Mesenchymal stem cell (in vitro differentiated cells and primary cell): ENCODE results near the gene RSPH3.
A peak's percentile ranks its signal among the peaks of the same experiment; 100 is the strongest.

Source experiments
- DNase-seq: peaks from one replicate; pipeline ENCODE4 v3.0.0-alpha.2; 2013
- H2AFZ ChIP-seq: one replicate; pipeline ENCODE4 v1.6.1; 2013; ENCODE audit warnings: low read depth, mild to moderate bottlenecking, control low read depth, inconsistent platforms, low read length, moderate library complexity
- H2AK5ac ChIP-seq: 2 replicates; pipeline ENCODE4 v1.6.1; 2013; ENCODE audit warnings: low read length, moderate library complexity, mild to moderate bottlenecking, inconsistent platforms; ENCODE audit not compliant: severe bottlenecking
- H2BK120ac ChIP-seq: one replicate; pipeline ENCODE4 v1.6.1; 2013; ENCODE audit warnings: low read depth, mild to moderate bottlenecking, inconsistent platforms, low read length, moderate library complexity
- H2BK12ac ChIP-seq, 2 experiments: one replicate each; pipeline ENCODE4 v1.6.1; 2013; ENCODE audit warnings: inconsistent platforms in 2 of 2, low read length in 2 of 2, mild to moderate bottlenecking in 2 of 2, moderate library complexity in 2 of 2, control low read depth in 1 of 2
- H2BK15ac ChIP-seq: one replicate; pipeline ENCODE4 v1.6.1; 2013; ENCODE audit warnings: mild to moderate bottlenecking, low read depth, inconsistent platforms; ENCODE audit not compliant: poor library complexity, severe bottlenecking
- H2BK5ac ChIP-seq: 2 replicates; pipeline ENCODE4 v1.6.1; 2013; ENCODE audit warnings: low read depth, mild to moderate bottlenecking, low read length, control low read depth, inconsistent platforms; ENCODE audit not compliant: poor library complexity, severe bottlenecking
- H3K14ac ChIP-seq, 2 experiments: one replicate each; pipeline ENCODE4 v1.6.1; 2013; ENCODE audit warnings: inconsistent platforms in 2 of 2, low read length in 2 of 2, control low read depth in 1 of 2, mild to moderate bottlenecking in 1 of 2, moderate library complexity in 1 of 2
- H3K18ac ChIP-seq, 2 experiments: one replicate each; pipeline ENCODE4 v1.6.1; 2013; ENCODE audit warnings: inconsistent platforms in 2 of 2, low read length in 2 of 2, control low read depth in 1 of 2, low read depth in 1 of 2, mild to moderate bottlenecking in 1 of 2
- H3K23ac ChIP-seq, 2 experiments: one replicate each; pipeline ENCODE4 v1.6.1; 2013; ENCODE audit warnings: inconsistent platforms in 2 of 2, low read length in 2 of 2, mild to moderate bottlenecking in 2 of 2, moderate library complexity in 2 of 2, control low read depth in 1 of 2
- H3K27ac ChIP-seq: 2 replicates; pipeline ENCODE4 v1.5.1; 2013; ENCODE audit warnings: mild to moderate bottlenecking, moderate library complexity, low read length, control low read depth, inconsistent platforms; ENCODE audit not compliant: poor library complexity, severe bottlenecking
- H3K27me3 ChIP-seq, 2 experiments: 2 replicates each; pipeline versions ENCODE4 v1.6.1 to v1.7.0; 2013; ENCODE audit warnings: low read length in 2 of 2, mild to moderate bottlenecking in 2 of 2, moderate library complexity in 2 of 2, control low read depth in 1 of 2, inconsistent platforms in 1 of 2; ENCODE audit not compliant: control insufficient read depth in 1 of 2, insufficient read depth in 1 of 2
- H3K36me3 ChIP-seq, 2 experiments: 2 replicates each; pipeline versions ENCODE4 v1.6.1 to v1.7.0; 2013; ENCODE audit warnings: low read length in 2 of 2, control low read depth in 1 of 2, inconsistent platforms in 1 of 2, low read depth in 1 of 2, mild to moderate bottlenecking in 1 of 2; ENCODE audit not compliant: insufficient read depth in 2 of 2, control insufficient read depth in 1 of 2
- H3K4ac ChIP-seq, 2 experiments: one replicate each; pipeline ENCODE4 v1.6.1; 2013; ENCODE audit warnings: inconsistent platforms in 2 of 2, low read length in 2 of 2, mild to moderate bottlenecking in 2 of 2, moderate library complexity in 2 of 2, control low read depth in 1 of 2, low read depth in 1 of 2
- H3K4me1 ChIP-seq: 2 replicates; pipeline ENCODE4 v1.6.1; 2013; ENCODE audit warnings: low read depth, low read length, control low read depth; ENCODE audit not compliant: control insufficient read depth, insufficient read depth
- H3K4me2 ChIP-seq: 2 replicates; pipeline ENCODE4 v1.6.1; 2013; ENCODE audit warnings: low read length, mild to moderate bottlenecking, inconsistent platforms; ENCODE audit not compliant: poor library complexity, severe bottlenecking
- H3K4me3 ChIP-seq, 2 experiments: 2 replicates each; pipeline versions ENCODE4 v1.5.1 to v1.7.0; 2013; ENCODE audit warnings: low read length in 2 of 2, mild to moderate bottlenecking in 2 of 2, control low read depth in 1 of 2, low read depth in 1 of 2; ENCODE audit not compliant: insufficient read depth in 1 of 2
- H3K79me1 ChIP-seq: replicated peaks from 2 replicates; pipeline ENCODE4 v1.6.1; 2013; ENCODE audit warnings: mild to moderate bottlenecking, control low read depth, low read length, inconsistent platforms; ENCODE audit not compliant: poor library complexity, severe bottlenecking
- H3K9ac ChIP-seq: 2 replicates; pipeline ENCODE4 v1.7.0; 2013; ENCODE audit warnings: mild to moderate bottlenecking, low read length, moderate library complexity
- H3K9me3 ChIP-seq: 2 replicates; pipeline ENCODE4 v1.7.0; 2013; ENCODE audit warnings: mild to moderate bottlenecking, low read length; ENCODE audit not compliant: control insufficient read depth
- H4K8ac ChIP-seq: one replicate; pipeline ENCODE4 v1.6.1; 2013; ENCODE audit warnings: inconsistent platforms, mild to moderate bottlenecking, low read length, moderate library complexity
- H4K91ac ChIP-seq: one replicate; pipeline ENCODE4 v1.6.1; 2013; ENCODE audit warnings: mild to moderate bottlenecking, low read length, inconsistent platforms
- whole genome bisulfite sequencing: methylation state at CpG from one replicate; pipeline ENCODE4 v1.1.7; 2013; ENCODE audit warnings: mixed read lengths; 5-methylcytosine and 5-hydroxymethylcytosine counted together

The RSPH3 gene

GRCh38 chr6:159042003-159042825 is 42.2 kb upstream of the RSPH3 start:
- Histone ChIP-seq H3K79me1 (no peaks in the 10 kb centered on the region), H3K36me3 (no peaks in the 10 kb centered on the region), H3K9ac (peak overlapping the region; percentile 43), H4K8ac (no peak overlapping the region), H3K14ac (no peak overlapping the region), H3K4me2 (no peak overlapping the region), H3K27me3 (peaks cover 17 to 37% of the 10 kb centered on the region in 2 experiments), H2BK12ac (no peak overlapping the region), H4K91ac (no peak overlapping the region), H3K4me3 (no peak overlapping the region), H2BK120ac (no peak overlapping the region), H3K18ac (no peak overlapping the region), H3K9me3 (no peaks in the 10 kb centered on the region), H2AK5ac (no peak overlapping the region), H3K4ac (no peak overlapping the region), H3K23ac (no peak overlapping the region), H2BK5ac (no peak overlapping the region), H2AFZ (no peak overlapping the region), H3K27ac (no peak overlapping the region), H2BK15ac (no peak overlapping the region), H3K4me1 (no peaks in the 10 kb centered on the region)
- DNase-seq, result peak; percentile 66
- 60% methylated on average over 11 of the region's 14 CpGs for WGBS

DNA sequence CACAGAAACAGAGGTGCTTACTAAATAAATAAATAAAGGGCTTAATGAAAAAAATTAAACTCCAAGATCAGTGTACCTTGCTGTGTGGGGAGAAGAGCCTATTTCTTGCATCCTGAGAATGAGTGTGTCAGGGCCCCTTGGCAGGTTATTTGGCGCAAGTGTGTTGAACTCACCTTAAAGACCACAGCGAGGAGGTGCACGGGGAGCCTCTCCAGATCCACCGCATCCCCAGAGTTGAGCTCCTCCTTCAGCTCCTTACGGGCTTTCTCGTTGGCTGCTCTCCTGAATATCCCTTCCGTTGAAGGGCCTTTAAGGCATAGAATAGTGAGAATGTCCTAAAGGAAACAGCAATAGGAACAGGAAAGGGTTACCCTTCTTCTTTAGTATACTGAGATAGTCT is 41.2 kb upstream of the RSPH3 start:
- H2BK120ac ChIP-seq, result no peak overlapping the region
- H3K4me3 ChIP-seq, result no peak overlapping the region
- H2AFZ ChIP-seq, result no peak overlapping the region
- peaks cover 13 to 32% of the 10 kb centered on the region in 2 experiments for H3K27me3 ChIP-seq
- no peak overlapping the region for H3K4me2 ChIP-seq
- H2BK12ac ChIP-seq, result no peak overlapping the region
- H4K8ac ChIP-seq, result no peak overlapping the region
- no peaks in the 10 kb centered on the region for H3K9me3 ChIP-seq
- no peak overlapping the region for H3K27ac ChIP-seq
- H3K79me1 ChIP-seq, result no peaks in the 10 kb centered on the region
- DNase-seq, result no peak
- H3K18ac ChIP-seq, result no peak overlapping the region
- H2AK5ac ChIP-seq, result no peak overlapping the region
- no peak overlapping the region for H4K91ac ChIP-seq
- no peak overlapping the region for H2BK5ac ChIP-seq
- no peak overlapping the region for H2BK15ac ChIP-seq
- H3K9ac ChIP-seq, result no peak overlapping the region
- no peaks in the 10 kb centered on the region for H3K4me1 ChIP-seq
- no peak overlapping the region for H3K14ac ChIP-seq
- 97% methylated on average over 7 of the region's 7 CpGs for whole genome bisulfite sequencing
- no peak overlapping the region for H3K23ac ChIP-seq
- no peak overlapping the region for H3K4ac ChIP-seq
- no peaks in the 10 kb centered on the region for H3K36me3 ChIP-seq

DNA sequence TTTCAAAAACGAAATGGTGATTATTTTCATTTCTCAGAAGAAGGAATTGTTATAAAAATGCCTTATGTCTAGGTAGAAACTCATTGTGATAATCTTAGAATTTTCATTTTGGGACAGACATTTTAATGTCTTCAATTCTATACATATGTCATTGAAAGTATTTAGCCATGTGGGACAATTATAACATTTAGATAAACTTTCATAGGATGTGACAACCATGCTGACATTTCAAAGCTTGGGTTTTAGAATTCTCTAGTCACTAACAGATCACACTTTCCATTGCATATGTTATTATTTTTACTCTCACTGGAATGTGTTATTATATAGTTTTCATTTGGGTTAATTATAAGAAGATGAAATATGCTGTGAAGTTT is 39.9 kb upstream of the RSPH3 start:
- Histone ChIP-seq H3K27me3 (peaks cover 9 to 21% of the 10 kb centered on the region in 2 experiments), H2BK12ac (no peak overlapping the region), H4K8ac (no peak overlapping the region), H3K79me1 (no peaks in the 10 kb centered on the region), H3K9ac (no peak overlapping the region), H3K4me1 (no peaks in the 10 kb centered on the region), H3K4ac (no peak overlapping the region), H2BK15ac (no peak overlapping the region), H3K23ac (no peak overlapping the region), H2AK5ac (no peak overlapping the region), H2BK120ac (no peak overlapping the region), H3K36me3 (no peaks in the 10 kb centered on the region), H2BK5ac (no peak overlapping the region), H3K9me3 (no peaks in the 10 kb centered on the region), H4K91ac (no peak overlapping the region), H3K4me3 (no peak overlapping the region), H3K18ac (no peak overlapping the region), H3K4me2 (no peak overlapping the region), H3K27ac (no peak overlapping the region), H2AFZ (no peak overlapping the region), H3K14ac (no peak overlapping the region)
- WGBS, result 100% methylated on average over 1 of the region's 1 CpG
- no peak for DNase-seq

DNA sequence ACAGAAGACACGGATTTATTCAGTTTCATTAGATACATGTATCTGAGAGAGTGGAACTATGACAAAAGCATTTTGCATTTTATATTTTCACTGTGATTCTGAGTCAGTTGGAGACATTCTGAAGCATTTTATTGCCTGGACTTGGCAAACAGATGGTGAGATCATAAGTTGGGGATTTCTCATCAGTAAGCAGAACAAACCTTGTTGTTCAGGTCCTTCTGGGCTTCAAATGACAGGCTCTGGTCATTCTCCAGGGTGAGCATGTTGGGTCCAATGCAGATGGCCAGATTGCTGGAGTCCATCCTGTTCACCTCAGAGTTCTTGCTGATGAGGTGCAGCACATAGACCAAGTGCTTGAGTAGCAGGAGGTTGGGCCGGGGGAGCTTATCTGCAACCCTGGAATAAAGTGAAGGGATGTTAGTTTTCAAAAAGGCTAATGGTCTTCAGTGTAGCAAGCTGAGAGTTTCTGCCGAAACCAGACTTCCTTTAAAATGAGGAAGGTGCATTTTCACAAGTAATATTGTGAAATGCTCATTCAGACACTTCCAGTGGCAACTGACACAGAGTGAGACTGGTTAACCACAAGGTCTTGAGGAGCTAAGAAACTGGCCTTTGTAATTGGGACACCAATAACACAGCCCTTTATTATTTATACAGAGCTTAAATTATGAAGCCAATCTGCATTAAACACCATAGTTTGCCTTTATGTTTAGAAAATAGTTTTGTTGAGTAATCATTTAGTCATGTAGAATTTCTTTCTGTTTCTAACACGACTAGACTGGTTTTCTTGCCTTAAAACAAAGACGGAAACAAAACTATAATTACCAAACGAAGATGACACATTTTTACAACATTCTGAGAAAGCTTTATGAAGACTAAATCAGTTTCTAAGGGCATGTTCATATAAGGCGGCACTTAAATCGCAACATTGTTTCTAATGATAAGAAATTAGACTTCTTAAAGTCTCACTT is 39.2 kb upstream of the RSPH3 start:
- H3K36me3 ChIP-seq, result no peaks in the 10 kb centered on the region
- no peak overlapping the region for H2BK120ac ChIP-seq
- WGBS, result 76% methylated on average over 6 of the region's 8 CpGs
- H3K23ac ChIP-seq, result no peak overlapping the region
- no peak overlapping the region for H2BK5ac ChIP-seq
- H3K4ac ChIP-seq, result no peak overlapping the region
- H4K91ac ChIP-seq, result no peak overlapping the region
- no peak overlapping the region for H3K14ac ChIP-seq
- H3K9ac ChIP-seq, result peak overlapping the region; percentile 69
- peaks cover 5 to 14% of the 10 kb centered on the region in 2 experiments for H3K27me3 ChIP-seq
- no peak overlapping the region for H3K4me2 ChIP-seq
- no peaks in the 10 kb centered on the region for H3K79me1 ChIP-seq
- H3K18ac ChIP-seq, result no peak overlapping the region
- no peak overlapping the region for H2BK12ac ChIP-seq
- H2BK15ac ChIP-seq, result no peak overlapping the region
- no peak overlapping the region for H2AK5ac ChIP-seq
- H2AFZ ChIP-seq, result no peak overlapping the region
- peak; percentile 54 for DNase-seq
- H3K27ac ChIP-seq, result no peak overlapping the region
- no peaks in the 10 kb centered on the region for H3K9me3 ChIP-seq
- no peak overlapping the region for H4K8ac ChIP-seq
- H3K4me1 ChIP-seq, result no peaks in the 10 kb centered on the region
- peak overlapping the region in 1 of 2 experiments; percentile 19 for H3K4me3 ChIP-seq
